Transverse colon (tissue), 3 donors: ENCODE data around the gene RDX.

Source experiments
- EP300 ChIP-seq: sonication (generic); formaldehyde crosslinking; IDR thresholded peaks from one replicate; pipeline ENCODE4 v1.6.1; 2017; ENCODE audit warnings: antibody characterized with exemption, low read depth
- POLR2A ChIP-seq: fragments of 450-650 bp; IDR thresholded peaks from one replicate; pipeline ENCODE4 v1.6.1; 2016; ENCODE audit warnings: antibody characterized with exemption, mild to moderate bottlenecking, moderate library complexity
- TF ChIP-seq, protein P1 (sequence below), 5 experiments: fragments of 200-600 bp in 3 of 5; fragments of 450-650 bp in 2 of 5; sonication (generic) in 3 of 5; IDR thresholded peaks; 1 replicate in 2 of 5; 2 replicates in 3 of 5; pipeline ENCODE4 v1.5.1; 2016 to 2017; ENCODE audit warnings: antibody characterized with exemption in 5 of 5, inconsistent platforms in 3 of 5, mild to moderate bottlenecking in 2 of 5, moderate library complexity in 1 of 5

DNA sequence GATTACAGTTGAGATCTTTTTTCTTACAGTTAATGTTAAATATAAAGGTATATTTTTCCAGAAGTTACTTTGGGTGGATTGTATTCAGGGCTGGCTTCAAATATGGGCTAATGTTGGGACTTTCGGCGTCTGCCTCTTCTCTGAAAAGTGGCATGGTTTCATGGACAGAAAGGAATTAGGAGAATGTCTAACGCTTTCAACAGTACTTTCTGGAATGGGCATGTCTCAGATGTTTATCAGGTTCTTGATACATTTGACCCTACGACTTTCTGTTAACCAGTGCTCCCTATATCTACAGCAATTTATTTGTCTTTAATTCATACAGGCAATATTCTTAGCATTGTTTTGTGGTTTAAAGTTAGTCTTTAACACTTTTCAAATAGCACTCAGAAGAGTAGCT is 169.5 kb downstream of the RDX start:
- TF ChIP-seq, protein P1, sequence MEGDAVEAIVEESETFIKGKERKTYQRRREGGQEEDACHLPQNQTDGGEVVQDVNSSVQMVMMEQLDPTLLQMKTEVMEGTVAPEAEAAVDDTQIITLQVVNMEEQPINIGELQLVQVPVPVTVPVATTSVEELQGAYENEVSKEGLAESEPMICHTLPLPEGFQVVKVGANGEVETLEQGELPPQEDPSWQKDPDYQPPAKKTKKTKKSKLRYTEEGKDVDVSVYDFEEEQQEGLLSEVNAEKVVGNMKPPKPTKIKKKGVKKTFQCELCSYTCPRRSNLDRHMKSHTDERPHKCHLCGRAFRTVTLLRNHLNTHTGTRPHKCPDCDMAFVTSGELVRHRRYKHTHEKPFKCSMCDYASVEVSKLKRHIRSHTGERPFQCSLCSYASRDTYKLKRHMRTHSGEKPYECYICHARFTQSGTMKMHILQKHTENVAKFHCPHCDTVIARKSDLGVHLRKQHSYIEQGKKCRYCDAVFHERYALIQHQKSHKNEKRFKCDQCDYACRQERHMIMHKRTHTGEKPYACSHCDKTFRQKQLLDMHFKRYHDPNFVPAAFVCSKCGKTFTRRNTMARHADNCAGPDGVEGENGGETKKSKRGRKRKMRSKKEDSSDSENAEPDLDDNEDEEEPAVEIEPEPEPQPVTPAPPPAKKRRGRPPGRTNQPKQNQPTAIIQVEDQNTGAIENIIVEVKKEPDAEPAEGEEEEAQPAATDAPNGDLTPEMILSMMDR (IDR thresholded peaks at IDR 0.05) = no peak
- TF ChIP-seq EP300 = no peak
- TF ChIP-seq POLR2A = no peak
